Measurements from ENCODE around the gene SCAMP5. TPM values are rescaled to one million over a fixed set of nuclear protein-coding genes. Genes with fewer than 3 reads are reported as not detected.

SCAMP5 gene
- total RNA-seq, 4 donors from 2014 or later: 7.6 to 16.7 (median 10.1) TPM

DNA sequence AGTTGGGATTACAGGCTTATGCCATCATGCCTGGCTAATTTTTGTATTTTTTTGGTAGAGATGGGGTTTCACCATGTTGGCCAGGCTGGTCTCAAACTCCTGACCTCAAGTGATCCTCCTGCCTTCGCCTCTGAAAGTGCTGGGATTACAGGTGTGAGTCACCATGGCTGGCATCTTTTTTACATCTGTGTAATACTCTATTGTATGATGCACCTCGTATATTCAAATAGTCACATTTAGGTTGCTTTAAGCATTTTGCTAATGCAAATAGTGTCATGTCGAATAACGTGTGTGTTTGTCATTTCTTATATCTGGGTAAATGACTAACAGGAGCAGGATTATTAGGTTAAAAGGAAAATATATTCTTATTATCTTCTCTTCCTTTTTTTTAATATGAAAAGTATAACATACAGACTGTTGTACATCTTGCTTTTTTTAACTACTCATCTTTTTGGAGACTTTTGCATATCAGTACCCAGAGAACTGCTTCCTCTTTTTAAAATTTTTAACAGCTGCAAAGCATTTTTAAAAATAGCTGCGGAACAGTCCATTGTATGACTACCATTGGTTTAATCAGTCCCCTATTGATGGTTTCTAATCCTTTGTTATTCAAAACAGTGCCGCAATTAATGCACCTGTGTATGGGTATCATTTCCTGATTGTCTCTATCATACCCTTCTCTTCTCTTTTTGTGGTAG is 13.4 kb downstream of the SCAMP5 start:
- WGBS, 2 donors: 79 to 92% methylated on average over 6 of the region's 6 CpGs
- Histone ChIP-seq H3K4me3 (replicated peaks in 1 of 3) (no peak overlapping the region), H3K9me3 (no peaks in the 10 kb centered on the region), H3K36me3 (no peaks in the 10 kb centered on the region), H3K27ac (no peak overlapping the region), H3K27me3 (no peaks in the 10 kb centered on the region), H3K4me1 (no peaks in the 10 kb centered on the region)
- intact Hi-C loops (cut with DNase I): no loop called here
- no peak for TF ChIP-seq POLR2A (IDR thresholded peaks at IDR 0.05)
- TF ChIP-seq, protein P1, sequence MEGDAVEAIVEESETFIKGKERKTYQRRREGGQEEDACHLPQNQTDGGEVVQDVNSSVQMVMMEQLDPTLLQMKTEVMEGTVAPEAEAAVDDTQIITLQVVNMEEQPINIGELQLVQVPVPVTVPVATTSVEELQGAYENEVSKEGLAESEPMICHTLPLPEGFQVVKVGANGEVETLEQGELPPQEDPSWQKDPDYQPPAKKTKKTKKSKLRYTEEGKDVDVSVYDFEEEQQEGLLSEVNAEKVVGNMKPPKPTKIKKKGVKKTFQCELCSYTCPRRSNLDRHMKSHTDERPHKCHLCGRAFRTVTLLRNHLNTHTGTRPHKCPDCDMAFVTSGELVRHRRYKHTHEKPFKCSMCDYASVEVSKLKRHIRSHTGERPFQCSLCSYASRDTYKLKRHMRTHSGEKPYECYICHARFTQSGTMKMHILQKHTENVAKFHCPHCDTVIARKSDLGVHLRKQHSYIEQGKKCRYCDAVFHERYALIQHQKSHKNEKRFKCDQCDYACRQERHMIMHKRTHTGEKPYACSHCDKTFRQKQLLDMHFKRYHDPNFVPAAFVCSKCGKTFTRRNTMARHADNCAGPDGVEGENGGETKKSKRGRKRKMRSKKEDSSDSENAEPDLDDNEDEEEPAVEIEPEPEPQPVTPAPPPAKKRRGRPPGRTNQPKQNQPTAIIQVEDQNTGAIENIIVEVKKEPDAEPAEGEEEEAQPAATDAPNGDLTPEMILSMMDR (IDR thresholded peaks at IDR 0.05): no peak
- DNase-seq: no peak

DNA sequence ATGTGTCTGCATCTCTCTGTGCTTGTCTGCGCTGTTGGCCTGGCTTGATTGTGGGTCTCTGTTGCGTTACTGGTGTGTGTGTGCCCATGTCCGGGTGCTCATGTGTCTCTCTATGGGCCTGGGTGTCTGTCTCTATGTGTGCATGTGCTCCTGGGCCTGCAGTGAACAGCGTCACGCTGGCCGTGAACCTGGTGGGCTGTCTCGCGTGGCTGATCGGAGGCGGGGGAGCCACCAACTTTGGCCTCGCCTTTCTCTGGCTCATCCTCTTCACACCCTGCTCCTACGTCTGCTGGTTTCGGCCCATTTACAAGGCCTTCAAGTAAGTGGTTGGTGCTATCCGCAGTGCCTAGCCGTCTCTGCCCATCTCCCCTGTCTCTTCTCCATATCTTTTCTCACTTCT is 21.1 kb downstream of the SCAMP5 start:
- no peaks in the 10 kb centered on the region for H3K9me3 ChIP-seq
- no peak overlapping the region for H3K27ac ChIP-seq
- intact Hi-C loops (cut with DNase I): no loop called here
- no peaks in the 10 kb centered on the region for H3K27me3 ChIP-seq
- no peak overlapping the region for H3K4me3 ChIP-seq (replicated peaks in 1 of 3)
- 93 to 96% methylated on average over 15 of the region's 15 CpGs for WGBS, 2 donors
- H3K36me3 ChIP-seq: no peaks in the 10 kb centered on the region
- no peaks in the 10 kb centered on the region for H3K4me1 ChIP-seq
- DNase-seq: no peak
- TF ChIP-seq, protein P1 (IDR thresholded peaks at IDR 0.05): no peak
- TF ChIP-seq POLR2A (IDR thresholded peaks at IDR 0.05): no peak

DNA sequence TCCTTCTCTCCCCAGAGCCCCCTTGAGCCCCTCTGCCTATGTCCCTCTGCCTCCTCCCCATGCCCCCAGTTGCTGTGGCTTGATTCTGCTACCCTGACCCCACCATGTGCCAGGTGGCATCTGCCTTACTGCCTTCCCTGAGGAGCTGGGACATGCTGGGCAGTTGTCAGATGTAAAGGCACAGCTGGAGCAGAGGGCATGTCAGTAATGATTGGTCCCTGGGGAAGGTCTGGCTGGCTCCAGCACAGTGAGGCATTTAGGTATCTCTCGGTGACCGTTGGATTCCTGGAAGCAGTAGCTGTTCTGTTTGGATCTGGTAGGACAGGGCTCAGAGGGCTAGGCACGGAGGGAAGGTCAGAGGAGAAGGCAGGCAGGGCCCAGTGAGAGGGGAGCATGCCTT is 24.6 kb downstream of the SCAMP5 start:
- no peak for TF ChIP-seq POLR2A (IDR thresholded peaks at IDR 0.05)
- TF ChIP-seq, protein P1 (IDR thresholded peaks at IDR 0.05): no peak
- Histone ChIP-seq H3K4me1 (peaks cover 5 to 9% of the 10 kb centered on the region in 2 donors), H3K27me3 (no peaks in the 10 kb centered on the region), H3K36me3 (no peaks in the 10 kb centered on the region), H3K9me3 (no peaks in the 10 kb centered on the region), H3K27ac (no peak overlapping the region), H3K4me3 (replicated peaks in 1 of 3) (no peak overlapping the region)
- intact Hi-C loops (cut with DNase I): no loop called here
- 81 to 96% methylated on average over 3 of the region's 3 CpGs for WGBS, 2 donors
- no peak for DNase-seq

- TF ChIP-seq POLR2A (IDR thresholded peaks at IDR 0.05): no peak
- TF ChIP-seq, protein P1 (IDR thresholded peaks at IDR 0.05): no peak
- H3K36me3 ChIP-seq: no peaks in the 10 kb centered on the region
- no peak for DNase-seq
- no peak overlapping the region for H3K4me3 ChIP-seq (replicated peaks in 1 of 3)
- H3K27ac ChIP-seq: no peak overlapping the region
- peaks cover 5 to 12% of the 10 kb centered on the region in 2 donors for H3K4me1 ChIP-seq
- no peaks in the 10 kb centered on the region for H3K9me3 ChIP-seq
- no peaks in the 10 kb centered on the region for H3K27me3 ChIP-seq
- intact Hi-C loops (cut with DNase I): no loop called here
- 83 to 97% methylated on average over 7 to 8 of the region's 8 CpGs for WGBS, 2 donors
Measured at GRCh38 chr15:75021341-75021740, 26.0 kb downstream of the SCAMP5 start.

DNA sequence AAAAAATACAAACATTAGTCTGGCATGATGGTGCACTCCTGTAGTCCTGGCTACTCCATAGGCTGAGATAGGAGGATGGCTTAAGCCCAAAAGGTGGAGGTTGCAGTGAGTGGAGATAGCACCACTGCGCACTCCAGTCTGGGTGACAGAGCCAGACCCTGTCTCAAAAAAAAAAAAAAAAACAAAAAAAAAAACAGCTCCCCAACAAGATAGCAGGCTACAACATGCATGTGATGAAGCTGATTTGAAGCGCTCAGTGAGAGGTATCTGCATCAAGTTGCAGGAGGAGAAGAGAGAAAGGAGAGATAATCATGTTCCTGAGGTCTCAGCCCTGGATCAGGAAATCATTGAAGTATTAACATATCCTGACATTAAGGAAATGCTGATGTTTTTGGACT is 27.4 kb downstream of the SCAMP5 start:
- no peak overlapping the region for H3K27ac ChIP-seq
- no peaks in the 10 kb centered on the region for H3K27me3 ChIP-seq
- H3K9me3 ChIP-seq: no peaks in the 10 kb centered on the region
- H3K4me1 ChIP-seq: peaks cover 5 to 12% of the 10 kb centered on the region in 2 donors
- TF ChIP-seq POLR2A (IDR thresholded peaks at IDR 0.05): no peak
- TF ChIP-seq, protein P1 (IDR thresholded peaks at IDR 0.05): no peak
- intact Hi-C loops (cut with DNase I): no loop called here
- no peaks in the 10 kb centered on the region for H3K36me3 ChIP-seq
- H3K4me3 ChIP-seq (replicated peaks in 1 of 3): no peak overlapping the region
- WGBS, 2 donors: 92 to 97% methylated on average over 2 of the region's 2 CpGs
- no peak for DNase-seq
